CD4-positive, alpha-beta T cell treated with Interleukin-10 for 1 hour (primary cell): ENCODE data around the gene ADAP1.

Source experiments
- DNase-seq: peaks from one replicate; pipeline ENCODE4 v3.0.0-alpha.2; 2020

The ADAP1 gene

GRCh38 chr7:903921-904755 lies 50.3 kb downstream of the ADAP1 start:
- DNase-seq, result no peak

- DNase-seq, result no peak
These were observed 51.5 kb downstream of the ADAP1 start for GRCh38 chr7:902996-903395.

GRCh38 chr7:901388-902154 lies 52.9 kb downstream of the ADAP1 start:
- DNase-seq, result peak; percentile 53

GRCh38 chr7:901041-901387 lies 53.5 kb downstream of the ADAP1 start:
- DNase-seq, result no peak

GRCh38 chr7:900331-901040 lies 54.0 kb downstream of the ADAP1 start:
- no peak for DNase-seq

- no peak for DNase-seq
These were observed 54.7 kb downstream of the ADAP1 start for GRCh38 chr7:899806-900205.

GRCh38 chr7:898855-899681 lies 55.4 kb downstream of the ADAP1 start:
- no peak for DNase-seq

GRCh38 chr7:898460-898854 lies 56.0 kb downstream of the ADAP1 start:
- DNase-seq, result no peak

- no peak for DNase-seq
These were observed 56.6 kb downstream of the ADAP1 start for GRCh38 chr7:897771-898376.

- DNase-seq, result no peak
These were observed 57.4 kb downstream of the ADAP1 start for GRCh38 chr7:897086-897485.

GRCh38 chr7:896346-897075 lies 58.0 kb downstream of the ADAP1 start:
- DNase-seq, result no peak

- no peak for DNase-seq
These were observed 58.9 kb downstream of the ADAP1 start for GRCh38 chr7:895451-896052.

- DNase-seq, result no peak
These were observed 59.5 kb downstream of the ADAP1 start for GRCh38 chr7:894927-895450.

GRCh38 chr7:894164-894867 lies 60.2 kb downstream of the ADAP1 start:
- DNase-seq, result no peak

- DNase-seq, result no peak
These were observed 60.8 kb downstream of the ADAP1 start for GRCh38 chr7:893686-894085.

- DNase-seq, result no peak
These were observed 61.6 kb downstream of the ADAP1 start for GRCh38 chr7:892648-893593.

GRCh38 chr7:891805-892204 lies 62.7 kb downstream of the ADAP1 start:
- DNase-seq, result no peak

GRCh38 chr7:891291-891690 lies 63.2 kb downstream of the ADAP1 start:
- no peak for DNase-seq

- DNase-seq, result no peak
These were observed 63.6 kb downstream of the ADAP1 start for GRCh38 chr7:890868-891267.
